GM12892 (cell line): ENCODE data around the gene LMO1.

ENCODE experiments used
- POLR2A ChIP-seq: IDR thresholded peaks from 2 replicates; pipeline ENCODE4 v1.6.1; 2011; ENCODE audit warnings: low read depth, low read length, control low read depth
- POLR2AphosphoS5 ChIP-seq: IDR thresholded peaks from 2 replicates; pipeline ENCODE4 v1.6.1; 2011; ENCODE audit warnings: low read depth, low read length, control low read depth
- TAF1 ChIP-seq: IDR thresholded peaks from 2 replicates; pipeline ENCODE4 v1.6.1; 2011; ENCODE audit warnings: low read depth, mild to moderate bottlenecking, control low read depth, low read length, borderline replicate concordance

GRCh38 chr11:8309311-8309710 lies 45.6 kb upstream of the LMO1 start:
- TF ChIP-seq POLR2AphosphoS5 (no peak), POLR2A (no peak), TAF1 (no peak)
